ENCODE data around the gene LSS.

GRCh38 chr21:46156378-46156645 lies 72.3 kb downstream of the LSS start:
- TF ChIP-seq NFYB (IDR thresholded peaks at IDR 0.05; ENCODE audit: insufficient read depth, low read depth, low read length), result no peak
- no peak for TF ChIP-seq CHD2 (IDR thresholded peaks at IDR 0.05; ENCODE audit: borderline replicate concordance, low read depth, low read length)
- TF ChIP-seq CREB1 (IDR thresholded peaks at IDR 0.05; ENCODE audit: low read depth), result no peak

Measured in GM12878 (cell line).